Mesothelial cell of epicardium (in vitro differentiated cells): Measurements from ENCODE around the gene SPX. TPM values are rescaled to one million over a fixed set of nuclear protein-coding genes. Genes with fewer than 3 reads are reported as not detected.
A peak's percentile ranks its signal among the peaks of the same experiment; 100 is the strongest.

Experiments
- DNase-seq, 2 experiments: peaks; one replicate each; pipeline ENCODE4 v3.0.0; 2021; ENCODE audit warnings: low spot score in 2 of 2; ENCODE audit not compliant: unreplicated experiment in 2 of 2
- H3K27ac Mint-ChIP-seq: 2 replicates; pipeline ENCODE4 v1.8.0; 2021; ENCODE audit warnings: mixed read lengths
- H3K27me3 Mint-ChIP-seq: 2 replicates; pipeline ENCODE4 v1.8.0; 2021; ENCODE audit warnings: low read depth, mixed read lengths
- H3K36me3 Mint-ChIP-seq: 2 replicates; pipeline ENCODE4 v1.8.0; 2021; ENCODE audit warnings: mixed read lengths
- H3K4me1 Mint-ChIP-seq: 2 replicates; pipeline ENCODE4 v1.8.0; 2021; ENCODE audit warnings: mixed read lengths
- H3K4me3 Mint-ChIP-seq: 2 replicates; pipeline ENCODE4 v1.8.0; 2021; ENCODE audit warnings: mild to moderate bottlenecking, moderate library complexity, mixed read lengths
- H3K9me3 Mint-ChIP-seq: 2 replicates; pipeline ENCODE4 v1.8.0; 2021; ENCODE audit warnings: mixed read lengths
- total RNA-seq: library from RNA; stranded (reverse); gene quantifications from 3 replicates; pipeline ENCODE4 v1.2.1, GENCODE V29; 2021
- TF ChIP-seq, protein P1 (sequence below): fragments of 200-600 bp; sonication (generic); IDR thresholded peaks from one replicate; pipeline ENCODE4 v1.5.0; 2021; ENCODE audit warnings: antibody characterized with exemption; ENCODE audit not compliant: unreplicated experiment

The SPX gene
- total RNA-seq, 1 donor from 2014 or later = not detected

DNA sequence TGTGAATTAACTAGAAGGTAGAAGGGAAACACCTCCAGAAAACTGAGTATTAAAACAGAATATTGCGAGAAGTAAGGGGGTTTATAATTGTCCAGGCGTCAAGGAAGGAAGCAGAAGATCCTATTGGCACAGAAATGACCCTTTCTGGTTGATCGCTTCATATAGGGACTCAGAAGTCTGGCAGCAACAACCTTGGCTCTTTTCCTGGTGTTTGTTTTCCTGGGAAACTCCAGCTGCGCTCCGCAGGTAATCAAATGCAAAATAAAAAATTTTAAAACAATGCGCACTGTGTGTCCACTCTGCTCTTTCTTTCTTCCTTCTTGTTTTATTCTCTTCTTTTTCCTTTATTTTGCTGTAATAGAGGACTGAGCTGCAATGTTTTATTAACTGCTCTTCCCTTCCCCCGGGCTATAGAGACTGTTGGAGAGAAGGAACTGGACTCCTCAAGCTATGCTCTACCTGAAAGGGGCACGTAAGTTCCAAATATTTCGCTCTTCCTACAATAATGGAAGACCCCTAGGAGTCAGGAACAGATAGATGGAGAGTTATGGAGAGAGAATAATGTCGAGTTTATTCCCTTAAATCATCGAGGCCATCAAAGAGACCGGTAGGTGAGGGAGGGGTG is 737 bp downstream of the SPX start:
- H3K4me1 Mint-ChIP-seq = peaks cover 11% of the 10 kb centered on the region
- H3K9me3 Mint-ChIP-seq = peaks cover 7% of the 10 kb centered on the region
- peak overlapping the region; percentile 58 for H3K4me3 Mint-ChIP-seq
- TF ChIP-seq, protein P1, sequence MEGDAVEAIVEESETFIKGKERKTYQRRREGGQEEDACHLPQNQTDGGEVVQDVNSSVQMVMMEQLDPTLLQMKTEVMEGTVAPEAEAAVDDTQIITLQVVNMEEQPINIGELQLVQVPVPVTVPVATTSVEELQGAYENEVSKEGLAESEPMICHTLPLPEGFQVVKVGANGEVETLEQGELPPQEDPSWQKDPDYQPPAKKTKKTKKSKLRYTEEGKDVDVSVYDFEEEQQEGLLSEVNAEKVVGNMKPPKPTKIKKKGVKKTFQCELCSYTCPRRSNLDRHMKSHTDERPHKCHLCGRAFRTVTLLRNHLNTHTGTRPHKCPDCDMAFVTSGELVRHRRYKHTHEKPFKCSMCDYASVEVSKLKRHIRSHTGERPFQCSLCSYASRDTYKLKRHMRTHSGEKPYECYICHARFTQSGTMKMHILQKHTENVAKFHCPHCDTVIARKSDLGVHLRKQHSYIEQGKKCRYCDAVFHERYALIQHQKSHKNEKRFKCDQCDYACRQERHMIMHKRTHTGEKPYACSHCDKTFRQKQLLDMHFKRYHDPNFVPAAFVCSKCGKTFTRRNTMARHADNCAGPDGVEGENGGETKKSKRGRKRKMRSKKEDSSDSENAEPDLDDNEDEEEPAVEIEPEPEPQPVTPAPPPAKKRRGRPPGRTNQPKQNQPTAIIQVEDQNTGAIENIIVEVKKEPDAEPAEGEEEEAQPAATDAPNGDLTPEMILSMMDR = no peak
- no peak for DNase-seq
- no peaks in the 10 kb centered on the region for H3K36me3 Mint-ChIP-seq
- no peak overlapping the region for H3K27ac Mint-ChIP-seq
- peaks cover 63% of the 10 kb centered on the region for H3K27me3 Mint-ChIP-seq

GRCh38 chr12:21527451-21528180 is 1.5 kb downstream of the SPX start:
- DNase-seq = peak; percentile 36 to 64
- Mint-ChIP-seq H3K27ac (no peak overlapping the region), H3K36me3 (no peaks in the 10 kb centered on the region), H3K4me1 (peaks cover 11% of the 10 kb centered on the region), H3K9me3 (peaks cover 7% of the 10 kb centered on the region), H3K4me3 (peak overlapping the region; percentile 58), H3K27me3 (peaks cover 64% of the 10 kb centered on the region)
- TF ChIP-seq, protein P1 = no peak

- H3K4me1 Mint-ChIP-seq = peaks cover 11% of the 10 kb centered on the region
- no peak overlapping the region for H3K27ac Mint-ChIP-seq
- TF ChIP-seq, protein P1 = no peak
- H3K9me3 Mint-ChIP-seq = peaks cover 4% of the 10 kb centered on the region
- peaks cover 67% of the 10 kb centered on the region for H3K27me3 Mint-ChIP-seq
- no peak for DNase-seq
- no peak overlapping the region for H3K4me3 Mint-ChIP-seq
- no peaks in the 10 kb centered on the region for H3K36me3 Mint-ChIP-seq
Measured at GRCh38 chr12:21528953-21529352, 2.9 kb downstream of the SPX start.

GRCh38 chr12:21529456-21529855 is 3.4 kb downstream of the SPX start:
- no peak for DNase-seq
- H3K4me3 Mint-ChIP-seq = no peak overlapping the region
- no peaks in the 10 kb centered on the region for H3K36me3 Mint-ChIP-seq
- peaks cover under 1% of the 10 kb centered on the region for H3K9me3 Mint-ChIP-seq
- no peak overlapping the region for H3K27ac Mint-ChIP-seq
- peaks cover 11% of the 10 kb centered on the region for H3K4me1 Mint-ChIP-seq
- TF ChIP-seq, protein P1 = no peak
- peaks cover 70% of the 10 kb centered on the region for H3K27me3 Mint-ChIP-seq

DNA sequence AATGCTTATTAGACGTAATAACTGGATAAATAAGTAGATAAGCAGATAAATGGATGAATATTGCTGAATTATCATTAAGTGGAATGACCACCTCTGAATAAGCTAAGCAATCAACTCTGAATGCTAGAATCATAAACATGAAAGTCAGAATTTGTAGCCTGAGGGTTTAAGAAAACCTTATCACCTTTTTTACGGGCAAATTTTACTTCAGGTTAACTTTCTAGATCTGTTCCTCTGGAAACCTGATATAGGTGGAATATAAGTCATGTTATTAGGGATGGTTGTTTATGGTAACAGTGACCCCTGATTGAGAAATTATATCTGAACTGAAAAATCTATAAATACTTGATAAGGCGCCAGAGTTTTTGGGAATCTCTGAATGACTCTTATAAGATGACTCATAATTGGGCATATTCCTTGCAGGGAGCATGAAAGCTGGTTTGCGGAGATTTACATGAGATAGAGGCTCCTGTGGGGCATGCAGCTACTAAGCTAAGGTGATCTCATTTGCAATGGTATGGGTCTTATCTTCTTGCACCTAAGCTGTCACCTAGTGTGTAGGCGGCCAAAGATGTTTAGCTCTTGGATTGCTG is 12.1 kb downstream of the SPX start:
- H3K36me3 Mint-ChIP-seq = no peaks in the 10 kb centered on the region
- TF ChIP-seq, protein P1 = no peak
- H3K4me3 Mint-ChIP-seq = no peak overlapping the region
- peaks cover 28% of the 10 kb centered on the region for H3K27me3 Mint-ChIP-seq
- H3K27ac Mint-ChIP-seq = no peak overlapping the region
- no peaks in the 10 kb centered on the region for H3K4me1 Mint-ChIP-seq
- H3K9me3 Mint-ChIP-seq = no peaks in the 10 kb centered on the region
- no peak for DNase-seq
